Common myeloid progenitor, CD34-positive (primary cell): Measurements from ENCODE around the gene C1QTNF12.
A peak's percentile ranks its signal among the peaks of the same experiment; 100 is the strongest.

Experiments
- CTCF ChIA-PET: fragments of 350-600 bp; sonication (Branson Sonifier 250); formaldehyde crosslinking; loops from one replicate; lab custom pipeline; 2021; ENCODE audit warnings: antibody characterized with exemption; lab: Charles Lee
- POLR2A ChIA-PET: fragments of 350-600 bp; sonication (Branson Sonifier 250); formaldehyde crosslinking; loops from one replicate; lab custom pipeline; 2021; ENCODE audit warnings: antibody characterized with exemption; lab: Charles Lee
- DNase-seq, 3 donors: peaks; one replicate each; pipeline versions ENCODE4 v3.0.0 to v3.0.0-alpha.2; 2013
- H3K27ac ChIP-seq, 2 experiments: 1 replicate in 1 of 2; 2 replicates in 1 of 2; pipeline ENCODE4 v1.7.0; 2013; ENCODE audit warnings: inconsistent platforms in 2 of 2, low read length in 2 of 2, mild to moderate bottlenecking in 2 of 2, low read depth in 1 of 2, moderate library complexity in 1 of 2; ENCODE audit not compliant: severe bottlenecking in 2 of 2, insufficient read depth in 1 of 2, poor library complexity in 1 of 2
- H3K27me3 ChIP-seq, 5 experiments: replicated peaks in 2 of 5; 1 replicate in 3 of 5; 2 replicates in 2 of 5; pipeline versions ENCODE4 v1.6.1 to v1.7.0; 2013; ENCODE audit warnings: low read length in 4 of 5, mild to moderate bottlenecking in 2 of 5, moderate library complexity in 2 of 5, inconsistent platforms in 1 of 5; ENCODE audit not compliant: insufficient read depth in 5 of 5, control insufficient read depth in 4 of 5
- H3K36me3 ChIP-seq, 4 experiments: 1 replicate in 2 of 4; 2 replicates in 2 of 4; pipeline versions ENCODE4 v1.6.1 to v1.7.0; 2013; ENCODE audit warnings: low read length in 3 of 4, control low read depth in 1 of 4, mild to moderate bottlenecking in 1 of 4; ENCODE audit not compliant: control insufficient read depth in 4 of 4, insufficient read depth in 4 of 4
- H3K4me1 ChIP-seq, 4 experiments: 1 replicate in 3 of 4; 2 replicates in 1 of 4; pipeline versions ENCODE4 v1.6.1 to v1.7.1; 2013; ENCODE audit warnings: low read length in 3 of 4, mild to moderate bottlenecking in 3 of 4, control low read depth in 1 of 4, inconsistent platforms in 1 of 4, moderate library complexity in 1 of 4; ENCODE audit not compliant: control insufficient read depth in 4 of 4, insufficient read depth in 4 of 4; ENCODE audit errors: control extremely low read depth in 1 of 4
- H3K4me3 ChIP-seq, 7 experiments: 1 replicate in 4 of 7; 2 replicates in 3 of 7; pipeline versions ENCODE4 v1.5.1 to v1.7.0; 2013; ENCODE audit warnings: mild to moderate bottlenecking in 7 of 7, low read length in 6 of 7, moderate library complexity in 6 of 7, inconsistent platforms in 2 of 7, low read depth in 2 of 7, control low read depth in 1 of 7; ENCODE audit not compliant: insufficient read depth in 4 of 7, control insufficient read depth in 1 of 7; ENCODE audit errors: extremely low read depth in 1 of 7
- H3K9me3 ChIP-seq, 5 experiments: 1 replicate in 4 of 5; 2 replicates in 1 of 5; pipeline versions ENCODE4 v1.6.1 to v1.7.1; 2013; ENCODE audit warnings: low read length in 4 of 5, mild to moderate bottlenecking in 2 of 5, inconsistent platforms in 1 of 5, low read depth in 1 of 5, moderate library complexity in 1 of 5; ENCODE audit not compliant: control insufficient read depth in 4 of 5, insufficient read depth in 2 of 5; ENCODE audit errors: control extremely low read depth in 1 of 5
- WGBS: methylation state at CpG from one replicate; pipeline ENCODE4 v1.1.5; 2013; ENCODE audit not compliant: insufficient coverage; 5-methylcytosine and 5-hydroxymethylcytosine counted together

Gene C1QTNF12

GRCh38 chr1:1245178-1245816 is 1.2 kb downstream of the C1QTNF12 start:
- ChIA-PET CTCF (interaction anchor here (2.2 kb wide), 1 partner anchor 123 kb away, joined by 9 read pairs; no protein-coding TSS in a partner anchor), POLR2A (no interaction called here)
- peaks cover 0 to 10% (median 3%) of the 10 kb centered on the region in 4 experiments for H3K4me1 ChIP-seq
- no peaks in the 10 kb centered on the region for H3K36me3 ChIP-seq
- H3K4me3 ChIP-seq = no peak overlapping the region
- no peak overlapping the region for H3K27ac ChIP-seq
- peaks cover 0 to 41% (median 6%) of the 10 kb centered on the region in 5 experiments for H3K27me3 ChIP-seq
- DNase-seq = peak in 1 of 3 donors; percentile 26
- H3K9me3 ChIP-seq = no peaks in the 10 kb centered on the region
- WGBS = 87% methylated on average over 18 of the region's 23 CpGs

GRCh38 chr1:1244192-1244811 is 2.2 kb downstream of the C1QTNF12 start:
- 92% methylated on average over 15 of the region's 30 CpGs for WGBS

GRCh38 chr1:1243807-1244191 is 2.7 kb downstream of the C1QTNF12 start:
- H3K27ac ChIP-seq = no peak overlapping the region
- peaks cover 0 to 56% (median 6%) of the 10 kb centered on the region in 5 experiments for H3K27me3 ChIP-seq
- CTCF ChIA-PET = interaction anchor here (1.4 kb wide), 1 partner anchor 123 kb away, joined by 3 read pairs; no protein-coding TSS in a partner anchor
- H3K4me1 ChIP-seq = peaks cover 0 to 10% (median 3%) of the 10 kb centered on the region in 4 experiments
- no peak for DNase-seq
- H3K36me3 ChIP-seq = no peaks in the 10 kb centered on the region
- no peak overlapping the region for H3K4me3 ChIP-seq
- 97% methylated on average over 16 of the region's 23 CpGs for WGBS
- H3K9me3 ChIP-seq = no peaks in the 10 kb centered on the region
- POLR2A ChIA-PET = no interaction called here

More at GRCh38 chr1:1244192-1244811, 2.2 kb downstream of the C1QTNF12 start:
- H3K4me3 ChIP-seq = no peak overlapping the region
- H3K27me3 ChIP-seq = peaks cover 0 to 51% (median 6%) of the 10 kb centered on the region in 5 experiments
- no peaks in the 10 kb centered on the region for H3K36me3 ChIP-seq
- H3K9me3 ChIP-seq = no peaks in the 10 kb centered on the region
- ChIA-PET POLR2A (no interaction called here), CTCF (interaction anchor here (1.4 kb wide), 1 partner anchor 123 kb away, joined by 3 read pairs; no protein-coding TSS in a partner anchor)
- no peak for DNase-seq
- peaks cover 0 to 10% (median 3%) of the 10 kb centered on the region in 4 experiments for H3K4me1 ChIP-seq
- no peak overlapping the region for H3K27ac ChIP-seq

GRCh38 chr1:1243266-1243660 is 3.3 kb downstream of the C1QTNF12 start:
- Histone ChIP-seq H3K4me3 (no peak overlapping the region), H3K4me1 (peaks cover 0 to 10% (median 3%) of the 10 kb centered on the region in 4 experiments), H3K27me3 (peaks cover 0 to 57% (median 6%) of the 10 kb centered on the region in 5 experiments), H3K36me3 (no peaks in the 10 kb centered on the region), H3K27ac (no peak overlapping the region), H3K9me3 (no peaks in the 10 kb centered on the region)
- ChIA-PET POLR2A (no interaction called here), CTCF (interaction anchor here (0.8 to 1.4 kb wide), 2 partner anchors 12 to 122 kb away, joined by 3 read pairs; no protein-coding TSS in a partner anchor)
- 95% methylated on average over 21 of the region's 23 CpGs for WGBS
- DNase-seq = no peak

GRCh38 chr1:1242461-1243265 is 3.9 kb downstream of the C1QTNF12 start:
- DNase-seq = no peak
- H3K4me3 ChIP-seq = no peak overlapping the region
- H3K4me1 ChIP-seq = peaks cover 0 to 10% (median 3%) of the 10 kb centered on the region in 4 experiments
- WGBS = 96% methylated on average over 35 of the region's 41 CpGs
- H3K9me3 ChIP-seq = no peaks in the 10 kb centered on the region
- ChIA-PET POLR2A (no interaction called here), CTCF (interaction anchor here (0.8 to 1.0 kb wide), 3 partner anchors 8 to 120 kb away, joined by 3 to 4 read pairs (median 4); no protein-coding TSS in a partner anchor)
- H3K27me3 ChIP-seq = peaks cover 0 to 57% (median 5%) of the 10 kb centered on the region in 5 experiments
- no peak overlapping the region for H3K27ac ChIP-seq
- H3K36me3 ChIP-seq = no peaks in the 10 kb centered on the region

GRCh38 chr1:1241588-1242219 is 4.8 kb downstream of the C1QTNF12 start:
- POLR2A ChIA-PET = no interaction called here
- peaks cover 0 to 5% (median 3%) of the 10 kb centered on the region in 4 experiments for H3K4me1 ChIP-seq

More at GRCh38 chr1:1241588-1242219, 4.8 kb downstream of the C1QTNF12 start:
- no peak overlapping the region for H3K27ac ChIP-seq
- DNase-seq = no peak
- H3K4me3 ChIP-seq = no peak overlapping the region
- H3K9me3 ChIP-seq = no peaks in the 10 kb centered on the region
- CTCF ChIA-PET = interaction anchor here (0.5 to 1.7 kb wide), 4 partner anchors 9 to 417 kb away, joined by 3 to 4 read pairs (median 4); no protein-coding TSS in a partner anchor
- peaks cover 0 to 50% (median 0%) of the 10 kb centered on the region in 5 experiments for H3K27me3 ChIP-seq
- 95% methylated on average over 21 of the region's 26 CpGs for WGBS
- H3K36me3 ChIP-seq = no peaks in the 10 kb centered on the region
